ENCODE results near the gene PDPK1.
"Not testable (repeated sequence)": the region's sequence is repeated elsewhere in the genome, so short reads cannot be mapped to it uniquely, and the experiment has no call there.

Gene PDPK1

DNA sequence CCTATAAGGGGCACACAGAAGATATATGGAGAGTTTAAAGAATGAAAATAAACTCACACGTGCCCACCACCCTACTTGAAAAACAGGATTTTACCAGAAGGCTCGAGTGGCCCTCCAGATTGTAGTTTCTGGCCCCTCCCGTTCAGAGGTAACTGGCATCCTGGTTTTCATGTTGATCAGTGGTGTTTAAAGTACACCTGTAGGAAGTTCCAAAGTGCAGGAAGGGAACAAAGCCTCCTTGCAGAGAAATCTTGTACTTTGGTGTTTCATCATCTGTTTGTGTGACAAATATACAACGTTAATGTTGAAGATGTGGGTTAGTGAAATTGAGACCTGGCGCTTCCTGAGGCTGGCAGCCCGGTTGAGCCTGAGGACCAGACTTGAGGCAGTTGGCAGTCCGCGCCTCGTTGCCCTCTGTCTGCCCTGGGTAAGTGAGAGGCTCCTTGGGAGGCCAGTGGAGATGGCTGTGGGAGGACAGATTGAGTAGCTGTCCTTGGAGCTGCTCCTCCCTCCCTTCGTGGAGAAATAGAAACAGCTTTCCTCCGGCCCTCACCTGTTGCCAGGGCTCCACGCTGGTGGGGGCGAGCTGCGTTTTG lies 12.6 kb downstream of the PDPK1 start:
- not testable (repeated sequence) for DNase-seq

GRCh38 chr16:2551420-2551889 lies 13.6 kb downstream of the PDPK1 start:
- not testable (repeated sequence) for DNase-seq

GRCh38 chr16:2554709-2555425 lies 17.0 kb downstream of the PDPK1 start:
- not testable (repeated sequence) for DNase-seq

- not testable (repeated sequence) for DNase-seq
Observed at GRCh38 chr16:2557150-2557549, 19.3 kb downstream of the PDPK1 start.

GRCh38 chr16:2560131-2560797 lies 22.4 kb downstream of the PDPK1 start:
- DNase-seq, result not testable (repeated sequence)

DNA sequence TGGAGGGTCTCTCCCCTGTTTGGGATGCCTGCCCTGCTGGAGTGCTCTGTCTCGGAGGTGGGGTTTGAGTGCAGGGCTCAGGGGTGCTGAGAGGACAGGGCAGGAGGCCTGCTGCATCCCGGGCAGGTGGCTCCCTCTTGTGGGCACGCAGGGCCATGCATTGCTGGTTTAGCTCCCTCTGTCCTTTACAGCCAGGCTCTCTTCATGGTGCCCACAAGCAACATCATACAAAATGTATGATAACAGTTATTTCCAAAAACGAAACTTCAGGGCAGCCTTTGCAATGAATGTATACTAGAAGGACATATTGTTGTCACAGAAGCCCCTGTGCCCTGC lies 22.9 kb downstream of the PDPK1 start:
- not testable (repeated sequence) for DNase-seq

DNA sequence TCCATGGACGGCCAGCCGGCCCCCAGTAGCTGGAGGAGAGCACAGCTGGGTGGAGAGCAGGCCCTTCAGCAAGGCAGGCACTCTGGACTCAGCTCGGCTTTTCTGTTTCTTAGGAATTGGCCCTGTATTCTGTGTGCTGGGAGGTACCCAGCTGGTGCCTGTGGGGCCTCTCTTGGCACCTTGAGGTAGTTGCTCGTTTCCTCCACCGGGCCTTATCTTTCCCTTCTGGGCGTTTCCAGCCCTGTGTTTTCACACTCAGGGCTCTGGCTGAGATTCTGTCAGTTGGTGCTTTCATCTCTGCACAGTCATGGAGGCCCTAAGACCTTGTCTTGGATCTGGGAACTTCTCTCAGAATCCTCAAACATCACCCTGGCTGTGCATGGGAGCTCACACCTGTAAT lies 29.7 kb downstream of the PDPK1 start:
- DNase-seq, result not testable (repeated sequence)

- DNase-seq, result not testable (repeated sequence)
Observed at GRCh38 chr16:2568573-2568972, 30.8 kb downstream of the PDPK1 start.

GRCh38 chr16:2572704-2573103 lies 34.9 kb downstream of the PDPK1 start:
- not testable (repeated sequence) for DNase-seq

GRCh38 chr16:2575839-2576238 lies 38.0 kb downstream of the PDPK1 start:
- not testable (repeated sequence) for DNase-seq

GRCh38 chr16:2577044-2577443 lies 39.2 kb downstream of the PDPK1 start:
- DNase-seq, result not testable (repeated sequence)

DNA sequence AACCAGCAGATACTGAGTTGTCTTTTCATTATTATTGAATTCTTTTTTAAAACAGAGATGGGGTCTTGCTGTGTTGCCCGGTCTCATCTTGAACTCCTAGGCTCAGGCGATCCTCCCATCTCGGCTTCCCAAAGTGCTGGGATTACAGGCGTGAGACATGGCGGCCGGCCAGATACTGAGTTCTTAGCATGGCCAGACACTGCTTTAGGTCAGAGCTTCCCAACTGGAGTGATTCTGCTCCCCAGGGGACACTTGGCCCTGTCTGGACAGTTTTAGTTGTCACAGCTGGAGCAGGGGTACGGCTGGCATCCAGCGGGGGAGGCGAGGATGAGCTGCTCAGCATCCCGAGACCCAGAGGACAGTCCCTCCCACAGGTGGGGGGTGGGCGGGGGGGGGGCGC lies 41.1 kb downstream of the PDPK1 start:
- DNase-seq, result not testable (repeated sequence)

GRCh38 chr16:2580143-2580542 lies 42.3 kb downstream of the PDPK1 start:
- not testable (repeated sequence) for DNase-seq

- not testable (repeated sequence) for DNase-seq
Observed at GRCh38 chr16:2580818-2581217, 43.0 kb downstream of the PDPK1 start.

GRCh38 chr16:2584729-2585650 lies 47.2 kb downstream of the PDPK1 start:
- DNase-seq, result no peak

DNA sequence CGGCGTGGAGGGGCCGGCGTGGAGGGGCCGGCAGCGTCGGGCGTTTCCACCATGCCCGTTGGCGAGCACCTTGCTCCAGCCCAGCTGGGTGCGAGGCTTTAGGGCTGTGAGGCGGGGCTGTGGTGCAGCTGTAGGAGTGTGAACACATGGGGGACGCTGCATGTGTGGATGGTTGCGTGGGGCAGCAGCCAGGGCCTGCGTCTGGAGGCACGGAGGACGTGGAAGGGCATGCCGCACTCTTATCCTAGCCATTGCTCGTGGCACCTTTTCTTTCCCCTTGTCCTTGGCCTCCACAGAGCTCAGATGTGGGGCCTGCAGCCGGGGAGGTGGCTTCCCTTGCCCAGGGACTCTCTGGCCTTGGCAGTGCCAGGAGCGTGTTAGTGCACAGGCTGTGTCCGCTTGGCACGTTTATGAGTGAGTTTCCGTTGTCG lies 47.8 kb downstream of the PDPK1 start:
- DNase-seq, result no peak

- DNase-seq, result no peak
Observed at GRCh38 chr16:2586241-2586640, 48.4 kb downstream of the PDPK1 start.

- DNase-seq, result no peak
Observed at GRCh38 chr16:2586901-2587480, 49.2 kb downstream of the PDPK1 start.

- no peak for DNase-seq
Observed at GRCh38 chr16:2587891-2588565, 50.2 kb downstream of the PDPK1 start.

DNA sequence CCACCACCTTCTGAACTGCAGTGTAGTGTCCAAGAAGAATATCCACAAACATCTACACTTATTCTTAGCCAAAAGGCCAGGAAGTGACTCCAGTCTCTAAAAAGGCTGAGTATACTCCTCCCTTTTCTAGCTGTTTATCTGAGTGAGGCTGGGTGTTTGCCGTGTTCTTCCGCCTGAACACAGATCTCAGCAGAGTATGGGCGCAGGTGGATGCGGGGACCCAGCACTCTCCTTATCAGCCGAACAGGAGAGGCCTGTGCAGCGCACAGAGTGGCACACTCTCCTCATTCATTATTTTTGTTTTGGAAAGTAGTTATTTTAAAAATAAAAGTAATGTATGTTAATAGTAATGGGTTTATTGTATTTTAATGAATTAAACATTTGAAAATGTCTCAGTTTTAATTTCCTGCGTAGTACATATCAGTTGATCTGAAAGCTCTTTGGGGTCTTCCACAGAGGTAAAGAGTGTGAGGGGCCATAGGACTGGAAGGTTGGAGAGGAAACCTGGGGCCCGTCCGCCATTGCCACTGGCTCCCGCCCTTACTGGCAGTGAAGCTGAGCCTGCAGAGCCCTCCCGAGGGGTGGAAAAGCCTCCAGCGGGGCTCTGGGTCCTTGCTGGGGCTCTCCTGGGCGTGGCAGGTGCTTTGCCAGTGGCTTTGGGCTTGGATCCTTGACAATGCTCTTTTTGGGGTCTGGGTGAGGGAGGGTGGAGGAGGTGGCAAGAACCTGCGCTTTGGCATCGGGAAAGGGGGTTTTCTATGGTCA lies 53.8 kb downstream of the PDPK1 start:
- no peak for DNase-seq

- no peak for DNase-seq
Observed at GRCh38 chr16:2592786-2593185, 55.0 kb downstream of the PDPK1 start.
